ENCODE results near the gene BCL2A1. TPM values are rescaled to one million over a fixed set of nuclear protein-coding genes. Genes with fewer than 3 reads are reported as not detected.

BCL2A1 gene
- total RNA-seq, 1 donor from 2014 or later = 0.30 TPM

DNA sequence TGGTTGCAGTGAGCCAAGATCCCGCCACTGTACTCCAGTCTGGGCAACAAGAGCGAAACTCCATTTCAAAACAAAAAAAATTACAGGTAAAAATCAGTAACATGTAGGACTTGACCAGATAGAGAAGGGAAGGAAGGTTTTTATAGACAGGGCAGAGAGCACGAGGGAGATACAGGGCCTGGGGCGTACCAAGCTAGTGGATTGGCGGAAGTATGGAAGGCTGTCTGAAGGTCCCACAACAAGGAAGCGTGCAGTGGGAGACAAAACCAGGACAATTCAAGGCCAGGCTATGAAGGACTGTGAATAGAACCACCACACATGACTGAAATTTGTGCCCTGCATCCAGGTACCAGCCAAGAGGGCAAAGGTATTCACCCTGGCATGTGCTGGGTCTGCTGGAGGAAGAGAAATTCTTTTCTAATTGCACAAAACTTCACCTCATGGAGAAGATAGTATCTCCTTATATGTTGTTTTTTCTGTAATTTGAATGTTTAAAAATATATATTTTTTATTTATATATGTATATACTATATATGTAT, 33.0 kb upstream of the BCL2A1 start:
- no peaks in the 10 kb centered on the region for H3K4me1 ChIP-seq
- H3K36me3 ChIP-seq = no peaks in the 10 kb centered on the region
- TF ChIP-seq, protein P1, sequence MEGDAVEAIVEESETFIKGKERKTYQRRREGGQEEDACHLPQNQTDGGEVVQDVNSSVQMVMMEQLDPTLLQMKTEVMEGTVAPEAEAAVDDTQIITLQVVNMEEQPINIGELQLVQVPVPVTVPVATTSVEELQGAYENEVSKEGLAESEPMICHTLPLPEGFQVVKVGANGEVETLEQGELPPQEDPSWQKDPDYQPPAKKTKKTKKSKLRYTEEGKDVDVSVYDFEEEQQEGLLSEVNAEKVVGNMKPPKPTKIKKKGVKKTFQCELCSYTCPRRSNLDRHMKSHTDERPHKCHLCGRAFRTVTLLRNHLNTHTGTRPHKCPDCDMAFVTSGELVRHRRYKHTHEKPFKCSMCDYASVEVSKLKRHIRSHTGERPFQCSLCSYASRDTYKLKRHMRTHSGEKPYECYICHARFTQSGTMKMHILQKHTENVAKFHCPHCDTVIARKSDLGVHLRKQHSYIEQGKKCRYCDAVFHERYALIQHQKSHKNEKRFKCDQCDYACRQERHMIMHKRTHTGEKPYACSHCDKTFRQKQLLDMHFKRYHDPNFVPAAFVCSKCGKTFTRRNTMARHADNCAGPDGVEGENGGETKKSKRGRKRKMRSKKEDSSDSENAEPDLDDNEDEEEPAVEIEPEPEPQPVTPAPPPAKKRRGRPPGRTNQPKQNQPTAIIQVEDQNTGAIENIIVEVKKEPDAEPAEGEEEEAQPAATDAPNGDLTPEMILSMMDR (IDR thresholded peaks at IDR 0.05; ENCODE audit: borderline replicate concordance) = no peak
- no peaks in the 10 kb centered on the region for H3K27me3 ChIP-seq (ENCODE audit: low read depth)
- no peak for DNase-seq
- H3K27ac ChIP-seq (replicated peaks) = no peak overlapping the region
- no peak overlapping the region for H3K4me3 ChIP-seq
- H3K9me3 ChIP-seq (replicated peaks) = peaks cover 4% of the 10 kb centered on the region
- intact Hi-C loops (cut with micrococcal nuclease) = no loop called here

DNA sequence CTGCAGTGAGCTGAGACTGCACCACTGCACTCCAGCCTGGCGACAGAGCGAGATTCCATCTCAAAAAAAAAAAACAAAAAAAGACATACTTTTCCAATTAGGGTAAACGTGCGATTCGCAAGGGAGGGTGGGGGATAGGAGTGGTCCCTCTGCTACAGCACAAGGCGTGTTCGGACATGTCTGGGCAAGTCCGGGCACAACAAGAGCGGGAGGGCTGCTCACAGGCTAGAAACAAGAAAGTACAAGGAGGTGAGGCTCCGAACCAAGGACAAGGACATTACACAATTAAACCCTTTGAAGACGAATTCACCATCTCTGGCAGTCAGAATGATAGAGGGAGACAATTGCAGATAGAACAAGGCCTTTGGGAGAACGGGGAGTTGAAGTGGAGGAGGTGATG, 32.2 kb upstream of the BCL2A1 start:
- Histone ChIP-seq H3K4me1 (no peaks in the 10 kb centered on the region), H3K9me3 (replicated peaks) (peaks cover 4% of the 10 kb centered on the region), H3K27me3 (ENCODE audit: low read depth) (no peaks in the 10 kb centered on the region), H3K4me3 (no peak overlapping the region), H3K27ac (replicated peaks) (no peak overlapping the region), H3K36me3 (no peaks in the 10 kb centered on the region)
- intact Hi-C loops (cut with micrococcal nuclease) = no loop called here
- TF ChIP-seq, protein P1 (IDR thresholded peaks at IDR 0.05; ENCODE audit: borderline replicate concordance) = no peak
- DNase-seq = no peak

DNA sequence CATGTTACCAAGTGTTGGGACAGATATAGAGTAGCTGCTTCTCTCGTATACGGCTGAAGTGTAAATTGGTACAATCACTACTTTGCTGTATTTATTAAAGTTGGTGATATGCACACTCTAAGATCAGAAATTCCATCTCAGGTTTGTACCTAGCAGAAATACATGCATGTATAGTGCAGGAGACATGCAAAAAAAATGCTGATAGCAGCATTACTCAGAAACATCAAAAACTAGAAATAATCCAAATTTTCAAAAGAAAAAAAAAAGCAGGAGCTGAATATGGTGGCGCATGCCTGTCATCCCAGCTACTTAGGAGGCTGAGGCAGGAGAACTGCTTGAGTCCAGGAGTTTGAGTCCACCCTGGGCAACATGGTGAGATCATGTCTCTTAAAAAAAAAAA, 31.3 kb upstream of the BCL2A1 start:
- Histone ChIP-seq H3K4me3 (no peak overlapping the region), H3K9me3 (replicated peaks) (peaks cover 4% of the 10 kb centered on the region), H3K27ac (replicated peaks) (no peak overlapping the region), H3K27me3 (ENCODE audit: low read depth) (no peaks in the 10 kb centered on the region), H3K4me1 (no peaks in the 10 kb centered on the region), H3K36me3 (no peaks in the 10 kb centered on the region)
- TF ChIP-seq, protein P1 (IDR thresholded peaks at IDR 0.05; ENCODE audit: borderline replicate concordance) = no peak
- intact Hi-C loops (cut with micrococcal nuclease) = no loop called here
- no peak for DNase-seq

DNA sequence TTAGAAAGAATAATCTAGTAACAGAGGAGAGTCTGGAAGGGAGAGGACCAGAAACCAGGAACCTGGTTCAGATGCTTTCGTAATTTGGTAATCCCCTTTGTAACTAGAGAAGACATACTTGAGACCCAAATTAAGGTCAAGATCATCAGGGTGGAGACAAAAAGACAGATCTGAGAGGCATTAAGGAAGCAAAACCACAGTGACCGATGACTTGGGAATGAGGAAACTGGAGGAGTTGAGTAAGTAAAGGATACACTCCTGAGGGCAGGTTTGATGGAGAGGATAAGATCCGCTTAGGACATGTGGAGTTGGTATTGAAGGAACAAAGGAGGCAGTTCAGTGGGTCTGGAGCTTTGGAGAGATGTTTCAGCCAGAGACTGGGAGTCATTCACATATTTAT, 23.6 kb upstream of the BCL2A1 start:
- no peak overlapping the region for H3K27ac ChIP-seq (replicated peaks)
- intact Hi-C loops (cut with micrococcal nuclease) = no loop called here

DNA sequence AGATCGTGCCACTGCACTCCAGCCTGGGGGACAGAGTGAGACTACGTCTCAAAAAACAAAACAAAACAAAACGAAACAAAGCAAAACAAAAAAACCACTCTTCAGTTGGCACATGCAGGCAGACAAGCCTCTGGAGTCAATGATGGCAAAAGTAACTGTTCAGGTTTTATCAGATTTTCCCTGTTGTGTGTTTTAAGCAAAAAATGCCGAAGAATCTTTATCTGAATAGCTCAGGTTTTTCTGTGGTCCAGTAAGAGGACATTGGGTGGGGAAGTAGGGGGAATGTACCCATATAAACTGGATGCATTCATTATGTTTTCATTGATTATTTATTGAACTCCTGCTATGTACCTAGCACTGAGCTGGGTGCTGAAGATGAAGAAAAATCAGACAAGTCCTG, 20.8 kb upstream of the BCL2A1 start:
- Histone ChIP-seq H3K4me1 (no peaks in the 10 kb centered on the region), H3K9me3 (replicated peaks) (no peaks in the 10 kb centered on the region), H3K27me3 (ENCODE audit: low read depth) (peaks cover 5% of the 10 kb centered on the region), H3K36me3 (no peaks in the 10 kb centered on the region), H3K27ac (replicated peaks) (no peak overlapping the region), H3K4me3 (no peak overlapping the region)
- TF ChIP-seq, protein P1 (IDR thresholded peaks at IDR 0.05; ENCODE audit: borderline replicate concordance) = no peak
- DNase-seq = no peak
- intact Hi-C loops (cut with micrococcal nuclease) = no loop called here

More for the DNA sequence above, 23.6 kb upstream of the BCL2A1 start:
- TF ChIP-seq, protein P1 (IDR thresholded peaks at IDR 0.05; ENCODE audit: borderline replicate concordance) = no peak
- Histone ChIP-seq H3K4me1 (no peaks in the 10 kb centered on the region), H3K4me3 (no peak overlapping the region), H3K27me3 (ENCODE audit: low read depth) (peaks cover 5% of the 10 kb centered on the region), H3K9me3 (replicated peaks) (no peaks in the 10 kb centered on the region), H3K36me3 (no peaks in the 10 kb centered on the region)
- no peak for DNase-seq

Data from left ventricle myocardium inferior (tissue), 1 donor.